ENCODE data around the gene HES6.

HES6 gene

GRCh38 chr2:238287737-238288649, 48.2 kb upstream of the HES6 start, which contains the start of gene PER2 (continued):
- TF ChIP-seq KLF9 (tag by site-specific recombination; IDR thresholded peaks at IDR 0.05; ENCODE audit: low read depth) = peak; percentile 61
- TF ChIP-seq REST (tag by site-specific recombination; IDR thresholded peaks at IDR 0.05) = peak; percentile 44; the same call in 1 of the 2 replicates

- POLR2A ChIA-PET = no interaction called here
- H3K36me3 ChIP-seq (ENCODE audit: control insufficient read depth in 2 of 2, insufficient read depth in 1 of 2, low read length in 2 of 2) = no peaks in the 10 kb centered on the region
- no peaks in the 10 kb centered on the region for H3K9me3 ChIP-seq (ENCODE audit: control insufficient read depth, insufficient read depth, low read depth, low read length)
- CTCF ChIA-PET = interaction anchor here (1.1 to 3.2 kb wide), 2 partner anchors 9 to 24 kb away, joined by 5 to 11 read pairs; no protein-coding TSS in a partner anchor
- TF ChIP-seq ZNF514 (tag by site-specific recombination; IDR thresholded peaks at IDR 0.05) = no peak
- no peak for TF ChIP-seq INSM2 (tag by site-specific recombination; IDR thresholded peaks at IDR 0.05)
- TF ChIP-seq EGR2 (tag by site-specific recombination; IDR thresholded peaks at IDR 0.05; ENCODE audit: low read depth) = no peak
- TF ChIP-seq YY1 (tag by site-specific recombination; IDR thresholded peaks at IDR 0.05) = no peak
- no peak for TF ChIP-seq ZNF664 (tag by site-specific recombination; IDR thresholded peaks at IDR 0.05)
- no peak for TF ChIP-seq ZNF624 (tag by site-specific recombination; IDR thresholded peaks at IDR 0.05)
- peaks cover 16% of the 10 kb centered on the region for H3K4me1 ChIP-seq (ENCODE audit: control insufficient read depth, insufficient read depth, low read length)
- H3K27ac ChIP-seq (ENCODE audit: extremely low read depth, low read depth, low read length) = no peak overlapping the region
- no peak overlapping the region for H3K4me3 ChIP-seq (ENCODE audit: low read depth, low read length)
Observed at GRCh38 chr2:238286987-238287736, 47.3 kb upstream of the HES6 start.

GRCh38 chr2:238286551-238286950, 46.7 kb upstream of the HES6 start:
- CTCF ChIA-PET = interaction anchor here (3.2 kb wide), 1 partner anchor 23 kb away, joined by 11 read pairs; no protein-coding TSS in a partner anchor
- POLR2A ChIA-PET = no interaction called here
- Histone ChIP-seq H3K4me3 (ENCODE audit: low read depth, low read length) (no peak overlapping the region), H3K9me3 (ENCODE audit: control insufficient read depth, insufficient read depth, low read depth, low read length) (no peaks in the 10 kb centered on the region), H3K4me1 (ENCODE audit: control insufficient read depth, insufficient read depth, low read length) (peaks cover 16% of the 10 kb centered on the region), H3K36me3 (ENCODE audit: control insufficient read depth in 2 of 2, insufficient read depth in 1 of 2, low read length in 2 of 2) (no peaks in the 10 kb centered on the region), H3K27ac (ENCODE audit: extremely low read depth, low read depth, low read length) (peak overlapping the region; percentile 32)
- TF ChIP-seq ZNF629 (tag by site-specific recombination; IDR thresholded peaks at IDR 0.05) = peak; percentile 34; the same call in 1 of the 2 replicates
- TF ChIP-seq ZNF184 (tag by site-specific recombination; IDR thresholded peaks at IDR 0.05) = no peak
- no peak for TF ChIP-seq ZNF488 (tag by site-specific recombination; IDR thresholded peaks at IDR 0.05)
- no peak for TF ChIP-seq ZNF514 (tag by site-specific recombination; IDR thresholded peaks at IDR 0.05)
- no peak for TF ChIP-seq GFI1B (tag by site-specific recombination; IDR thresholded peaks at IDR 0.05)
- TF ChIP-seq ZNF239 (tag by site-specific recombination; IDR thresholded peaks at IDR 0.05) = peak; percentile 52; the same call in 1 of the 2 replicates
- TF ChIP-seq ZNF211 (tag by site-specific recombination; IDR thresholded peaks at IDR 0.05; ENCODE audit: low read depth) = no peak
- no peak for TF ChIP-seq HIC1 (tag by site-specific recombination; IDR thresholded peaks at IDR 0.05)
- no peak for TF ChIP-seq ZNF701 (tag by site-specific recombination; IDR thresholded peaks at IDR 0.05)
- TF ChIP-seq ZNF404 (tag by site-specific recombination; IDR thresholded peaks at IDR 0.05) = no peak
